A549 (cell line): ENCODE results near the gene ATP8A2. TPM values are rescaled to one million over a fixed set of nuclear protein-coding genes. Genes with fewer than 3 reads are reported as not detected.

Experiments used
- ATAC-seq, 2 experiments: fragments of 200-7000 bp in 1 of 2; fragments of >200 bp in 1 of 2; cut with Nextera tagmentation in 1 of 2; cut with Tn5 transposase in 1 of 2; 3 replicates each; pipeline versions ENCODE4 v1.8.0 to v1.9.1; 2018 to 2020; ENCODE audit warnings: mild to moderate bottlenecking in 1 of 2, moderate library complexity in 1 of 2
- CTCF ChIA-PET: fragments of 300-600 bp; sonication (Branson Sonifier 250); formaldehyde crosslinking; extraction: SDS; loops from one replicate; lab custom pipeline; 2021; ENCODE audit warnings: antibody characterized with exemption, inconsistent platforms; lab: Yijun Ruan, JAX
- POLR2A ChIA-PET: fragments of 350-600 bp; formaldehyde crosslinking; extraction: SDS; loops from one replicate; lab custom pipeline; 2021; ENCODE audit warnings: antibody characterized with exemption, inconsistent platforms; lab: Yijun Ruan, JAX
- DNase-seq, 2 experiments: peaks; one replicate each; pipeline versions ENCODE4 v3.0.0 to v3.0.0-alpha.2; 2011 to 2016; ENCODE audit warnings: low read depth in 1 of 2, low spot score in 1 of 2
- FAIRE-seq: peaks from 2 replicates; lab custom pipeline; 2011; peaks lifted over from hg19 to GRCh38; lab: Jason Lieb, UNC
- H3K27ac ChIP-seq, 2 experiments: fragments of >200 bp; sonication (Bioruptor Twin); formaldehyde crosslinking; 3 replicates each; pipeline ENCODE4 v1.5.1; 2016 to 2017
- H3K4me1 ChIP-seq: fragments of >200 bp; sonication (Bioruptor Twin); formaldehyde crosslinking; 3 replicates; pipeline ENCODE4 v1.6.1; 2016
- H3K4me2 ChIP-seq: fragments of >200 bp; sonication (Bioruptor Twin); formaldehyde crosslinking; 3 replicates; pipeline ENCODE4 v1.6.1; 2016
- H3K4me3 ChIP-seq: fragments of >200 bp; sonication (Bioruptor Twin); formaldehyde crosslinking; 3 replicates; pipeline ENCODE4 v1.5.1; 2016
- H3K9me3 ChIP-seq: fragments of >200 bp; sonication (Bioruptor Twin); formaldehyde crosslinking; 3 replicates; pipeline ENCODE4 v1.6.1; 2016
- BHLHE40 ChIP-seq: IDR thresholded peaks from 2 replicates; pipeline ENCODE4 v1.6.1; 2012; ENCODE audit warnings: low read depth, low read length, inconsistent platforms
- CBX2 ChIP-seq: fragments of 200-600 bp; sonication (generic); IDR thresholded peaks from 2 replicates; pipeline ENCODE4 v1.6.1; 2016; ENCODE audit warnings: low read depth, mild to moderate bottlenecking, borderline replicate concordance
- CHD2 ChIP-seq: fragments of 150-350 bp; IDR thresholded peaks from 2 replicates; pipeline ENCODE4 v1.6.1; 2014; ENCODE audit warnings: low read length; ENCODE audit not compliant: partially characterized antibody
- EHMT2 ChIP-seq: fragments of 200-600 bp; sonication (generic); IDR thresholded peaks from 2 replicates; pipeline ENCODE4 v1.6.1; 2016; ENCODE audit warnings: antibody characterized with exemption, low read depth, mild to moderate bottlenecking, moderate library complexity
- ELK1 ChIP-seq: fragments of 150-350 bp; IDR thresholded peaks from 2 replicates; pipeline ENCODE4 v1.6.1; 2014; ENCODE audit warnings: low read depth, mild to moderate bottlenecking, low read length
- ESRRA ChIP-seq: fragments of 150-350 bp; IDR thresholded peaks from 2 replicates; pipeline ENCODE4 v1.6.1; 2014; ENCODE audit warnings: mild to moderate bottlenecking, low read length, borderline replicate concordance
- FOSL2 ChIP-seq, 2 experiments: fragments of 450-650 bp in 1 of 2; fragments of >200 bp in 1 of 2; sonication (Bioruptor Twin) in 1 of 2; formaldehyde crosslinking; IDR thresholded peaks; 2 replicates each; pipeline versions ENCODE4 v1.5.0 to v1.6.1; 2016 to 2020; ENCODE audit warnings: mild to moderate bottlenecking in 1 of 2, moderate library complexity in 1 of 2
- HDAC2 ChIP-seq: fragments of 200-600 bp; sonication (generic); IDR thresholded peaks from 2 replicates; pipeline ENCODE4 v1.6.1; 2016
- HES2 ChIP-seq: fragments of >200 bp; sonication (Bioruptor Twin); formaldehyde crosslinking; IDR thresholded peaks from 2 replicates; pipeline ENCODE4 v1.6.1; 2016
- HMGXB4 ChIP-seq: fragments of 250-450 bp; sonication (Bioruptor Pico); IDR thresholded peaks from 2 replicates; pipeline ENCODE4 v1.5.0; 2021; ENCODE audit warnings: mild to moderate bottlenecking, moderate library complexity, borderline replicate concordance
- JUNB ChIP-seq: fragments of >200 bp; sonication (Bioruptor Twin); formaldehyde crosslinking; IDR thresholded peaks from 2 replicates; pipeline ENCODE4 v1.6.1; 2016
- MAFK ChIP-seq: fragments of 450-650 bp; IDR thresholded peaks from 2 replicates; pipeline ENCODE4 v1.6.1; 2014; ENCODE audit not compliant: partially characterized antibody
- NFE2L2 ChIP-seq: fragments of 150-350 bp; conservative IDR thresholded peaks from 2 replicates; pipeline ENCODE4 v1.6.1; 2014; ENCODE audit warnings: low read length
- NPAS2 ChIP-seq: fragments of 250-450 bp; sonication (Bioruptor Pico); IDR thresholded peaks from 2 replicates; pipeline ENCODE4 v1.8.0; 2022; ENCODE audit warnings: mild to moderate bottlenecking, moderate library complexity, borderline replicate concordance
- PBX3 ChIP-seq: IDR thresholded peaks from 2 replicates; pipeline ENCODE4 v1.6.1; 2012
- PHF8 ChIP-seq: fragments of 200-600 bp; sonication (generic); IDR thresholded peaks from 2 replicates; pipeline ENCODE4 v1.6.1; 2016; ENCODE audit warnings: low read depth, mild to moderate bottlenecking, antibody characterized with exemption, moderate library complexity, borderline replicate concordance
- RAD21 ChIP-seq, 2 experiments: fragments of >200 bp in 1 of 2; sonication (Bioruptor Twin) in 1 of 2; formaldehyde crosslinking in 1 of 2; IDR thresholded peaks in 1 of 2; conservative IDR thresholded peaks in 1 of 2; 2 replicates in 1 of 2; 3 replicates in 1 of 2; pipeline ENCODE4 v1.6.1; 2012 to 2018; ENCODE audit warnings: inconsistent platforms in 1 of 2
- RARB ChIP-seq: fragments of 250-450 bp; sonication (Bioruptor Pico); IDR thresholded peaks from 2 replicates; pipeline ENCODE4 v1.8.0; 2021; ENCODE audit warnings: mild to moderate bottlenecking, moderate library complexity
- RCOR1 ChIP-seq: fragments of 150-350 bp; IDR thresholded peaks from 2 replicates; pipeline ENCODE4 v1.6.1; 2014; ENCODE audit warnings: antibody characterized with exemption, low read length, low read depth
- REST ChIP-seq: fragments of 200-600 bp; sonication (generic); IDR thresholded peaks from 2 replicates; pipeline ENCODE4 v1.6.1; 2016; ENCODE audit warnings: antibody characterized with exemption, mild to moderate bottlenecking, moderate library complexity
- RFX5 ChIP-seq: fragments of 450-650 bp; IDR thresholded peaks from 2 replicates; pipeline ENCODE4 v1.7.1; 2014; ENCODE audit warnings: antibody characterized with exemption, mild to moderate bottlenecking, moderate library complexity
- RNF2 ChIP-seq: fragments of 200-600 bp; sonication (generic); IDR thresholded peaks from 2 replicates; pipeline ENCODE4 v1.6.1; 2016; ENCODE audit warnings: low read depth, mild to moderate bottlenecking, antibody characterized with exemption, moderate library complexity, borderline replicate concordance
- TFCP2L1 ChIP-seq: fragments of 250-450 bp; sonication (Bioruptor Pico); IDR thresholded peaks from 2 replicates; pipeline ENCODE4 v1.5.0; 2021; ENCODE audit warnings: mild to moderate bottlenecking
- ZFP36 ChIP-seq: fragments of 450-650 bp; IDR thresholded peaks from 2 replicates; pipeline ENCODE4 v1.6.1; 2014; ENCODE audit warnings: borderline replicate concordance; ENCODE audit not compliant: partially characterized antibody
- ZNF302 ChIP-seq: fragments of 250-450 bp; sonication (Bioruptor Pico); IDR thresholded peaks from 2 replicates; pipeline ENCODE4 v1.9.0; 2021; ENCODE audit warnings: inconsistent platforms, mild to moderate bottlenecking, moderate library complexity
- WGBS: methylation state at CpG from one replicate; pipeline ENCODE4 v1.1.6; 2017; ENCODE audit errors: missing lambda C conversion rate; 5-methylcytosine and 5-hydroxymethylcytosine counted together
- polyA plus RNA-seq, 4 experiments: library from polyadenylated mRNA; depleted of rRNA in 3 of 4; stranded (reverse); fragments of >200 nt; fragmentation: RNase III in 1 of 4; extraction: RNeasy Plus Mini Kit Qiagen cat#74134 plus additional on column Dnase treatment in 1 of 4; gene quantifications; 2 replicates in 3 of 4; 3 replicates in 1 of 4; pipeline ENCODE4 v1.2.3, GENCODE V29; 2011 to 2017

ATP8A2 gene
- polyA plus RNA-seq, 2 of the 4 experiments (the other 2 are of a cell fraction), result 0.03 TPM; not detected in 1

DNA sequence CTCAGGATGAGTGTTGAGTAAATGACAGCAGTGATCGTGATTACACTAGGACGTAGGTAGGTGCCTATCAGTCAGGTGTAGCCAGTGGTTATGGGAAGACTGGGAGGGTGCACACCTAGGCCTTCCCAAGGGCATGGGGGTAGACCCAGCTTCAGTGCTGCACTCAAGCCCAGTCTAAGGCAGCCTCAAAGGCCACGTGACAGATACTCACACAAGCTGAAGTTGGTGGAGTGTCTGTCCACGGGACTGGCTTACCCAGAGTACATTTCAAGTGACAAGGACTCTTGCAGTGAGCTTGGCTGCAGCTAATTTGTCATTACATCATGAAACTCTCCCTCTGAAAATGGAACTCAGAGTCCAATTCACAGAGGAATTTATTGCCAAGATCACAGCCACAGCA lies 561.7 kb downstream of the ATP8A2 start:
- CTCF ChIA-PET, result no interaction called here
- POLR2A ChIA-PET, result no interaction called here
- WGBS, result 3% methylated on average over 4 of the region's 4 CpGs
- TF ChIP-seq ESRRA, result no peak
- no peak for TF ChIP-seq ELK1
- no peak for TF ChIP-seq RNF2
- H3K9me3 ChIP-seq, result no peaks in the 10 kb centered on the region
- no peak overlapping the region for H3K4me2 ChIP-seq
- FAIRE-seq (no peak), ATAC-seq (no peak), DNase-seq (no peak)
- no peak overlapping the region for H3K27ac ChIP-seq
- no peaks in the 10 kb centered on the region for H3K4me1 ChIP-seq
- H3K4me3 ChIP-seq, result no peak overlapping the region

- no peak overlapping the region for H3K4me3 ChIP-seq
- ChIA-PET POLR2A (no interaction called here), CTCF (no interaction called here)
- DNase-seq (no peak), FAIRE-seq (no peak), ATAC-seq (no peak)
- 25% methylated on average over 6 of the region's 6 CpGs for WGBS
- no peaks in the 10 kb centered on the region for H3K9me3 ChIP-seq
- H3K4me2 ChIP-seq, result no peak overlapping the region
- H3K27ac ChIP-seq, result no peak overlapping the region
- no peak for TF ChIP-seq JUNB
- no peak for TF ChIP-seq HMGXB4 (CRISPR knock-in tag)
- TF ChIP-seq RFX5, result no peak
- no peak for TF ChIP-seq PBX3
- no peak for TF ChIP-seq EHMT2
- TF ChIP-seq CHD2, result no peak
- TF ChIP-seq NFE2L2, result no peak
- TF ChIP-seq MAFK, result no peak
- no peak for TF ChIP-seq NPAS2 (CRISPR knock-in tag)
- no peak for TF ChIP-seq HDAC2
- no peak for TF ChIP-seq RARB (CRISPR knock-in tag)
- TF ChIP-seq ZFP36, result no peak
- no peak for TF ChIP-seq HES2
- H3K4me1 ChIP-seq, result no peaks in the 10 kb centered on the region
Measured at GRCh38 chr13:25934127-25934526, 562.4 kb downstream of the ATP8A2 start.

DNA sequence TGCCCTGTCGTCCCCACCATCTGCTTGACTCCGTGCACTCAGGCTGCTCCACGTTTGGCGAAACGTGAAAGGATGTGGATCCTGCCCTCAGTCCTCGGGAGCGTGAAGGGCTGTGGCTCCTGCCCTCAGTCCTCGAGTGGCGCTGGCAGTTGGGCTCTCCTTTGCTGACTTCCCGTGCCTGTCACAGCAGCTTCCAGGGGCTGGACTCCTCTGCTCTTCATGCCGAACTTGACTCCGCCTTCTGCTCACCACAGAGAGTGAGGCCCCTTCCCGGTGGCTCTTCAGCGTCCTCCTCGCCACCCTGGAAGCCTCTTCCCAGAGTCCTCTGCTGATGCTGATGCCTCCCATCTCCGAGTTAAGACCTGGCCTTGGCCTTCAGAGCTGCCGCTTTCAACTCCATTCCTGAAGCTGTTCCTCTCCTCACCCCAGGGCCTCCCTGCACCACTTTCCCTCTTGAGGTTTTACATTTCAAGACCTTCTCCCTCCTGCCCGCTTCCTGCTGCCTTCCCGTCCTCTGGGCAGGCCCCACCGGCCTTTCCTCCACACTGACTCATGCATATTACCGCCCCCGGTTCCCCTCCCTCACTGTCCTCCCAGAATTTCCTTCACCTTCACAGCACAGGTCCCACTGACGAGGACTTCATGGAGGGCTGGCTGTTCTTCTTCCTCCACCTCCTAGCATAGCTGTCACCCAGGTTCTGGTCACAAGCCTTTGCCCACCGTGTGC lies 568.4 kb downstream of the ATP8A2 start:
- Histone ChIP-seq H3K4me3 (no peak overlapping the region), H3K4me1 (no peaks in the 10 kb centered on the region), H3K4me2 (no peak overlapping the region), H3K27ac (no peak overlapping the region), H3K9me3 (no peaks in the 10 kb centered on the region)
- ATAC-seq (no peak), FAIRE-seq (no peak), DNase-seq (no peak)
- CTCF ChIA-PET, result no interaction called here
- POLR2A ChIA-PET, result no interaction called here
- 23% methylated on average over 17 of the region's 24 CpGs for WGBS
- no peak for TF ChIP-seq ZNF302 (CRISPR knock-in tag)
- no peak for TF ChIP-seq RAD21 (conservative IDR thresholded peaks at IDR 0.05 in 1 of 2, IDR thresholded peaks at IDR 0.05 in 1 of 2)
- TF ChIP-seq PHF8, result no peak
- TF ChIP-seq REST, result no peak
- TF ChIP-seq RCOR1, result no peak
- no peak for TF ChIP-seq FOSL2 (IDR thresholded peaks at IDR 0.05)
- TF ChIP-seq FOSL2 (CRISPR knock-in tag; IDR thresholded peaks at IDR 0.05), result no peak
- no peak for TF ChIP-seq BHLHE40
- TF ChIP-seq MAFK, result no peak
- TF ChIP-seq ESRRA, result no peak
- TF ChIP-seq TFCP2L1 (CRISPR knock-in tag), result no peak
- no peak for TF ChIP-seq RNF2
- TF ChIP-seq CBX2, result no peak
